Activated T-cell treated with anti-CD3 and anti-CD28 coated beads for 48 hours (primary cell): ENCODE results near the gene TTLL10.

Experiments
- DNase-seq: peaks from one replicate; pipeline ENCODE4 v3.0.0-alpha.2; 2020; ENCODE audit warnings: low read depth

Gene TTLL10

DNA sequence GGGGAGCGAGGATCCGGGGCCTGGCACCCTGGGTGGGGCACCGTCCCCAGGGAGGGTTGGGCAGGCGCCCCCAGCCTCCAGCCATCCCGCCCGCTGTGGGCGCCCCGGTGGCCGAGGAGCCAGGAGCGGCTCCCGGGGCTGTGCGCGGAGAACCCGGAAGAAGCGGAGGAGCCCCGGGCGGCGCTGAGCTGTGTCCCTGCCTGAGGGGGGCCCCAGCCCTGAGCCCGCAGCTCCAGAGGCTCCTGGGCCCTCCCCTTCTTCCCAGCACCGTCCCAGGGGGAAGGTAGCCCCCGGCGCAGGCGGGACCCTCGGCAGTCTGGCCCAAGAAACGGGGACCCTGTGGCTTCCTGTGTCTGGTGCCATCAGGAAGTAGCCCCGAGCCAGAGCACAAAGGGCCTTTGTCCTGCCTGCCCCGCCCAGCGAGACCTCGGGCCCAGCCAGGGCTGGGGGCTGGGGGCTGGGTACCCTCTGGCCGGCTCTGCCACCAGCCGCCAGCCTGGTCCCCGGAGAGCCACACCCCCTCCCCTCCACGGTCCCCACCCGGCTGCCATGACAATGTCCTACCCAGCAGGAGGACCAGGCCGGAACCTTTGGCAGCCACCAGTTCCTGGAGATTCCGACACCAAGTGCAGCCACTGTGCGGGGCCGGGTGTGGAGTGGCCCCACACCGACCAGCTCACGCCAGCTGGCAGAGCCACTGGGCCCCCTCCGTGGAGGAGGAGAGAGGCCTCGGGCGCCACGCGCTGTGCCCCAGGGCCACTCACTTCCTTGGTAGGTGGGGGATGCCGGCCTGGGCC, 15.6 kb upstream of the TTLL10 start:
- no peak for DNase-seq

DNA sequence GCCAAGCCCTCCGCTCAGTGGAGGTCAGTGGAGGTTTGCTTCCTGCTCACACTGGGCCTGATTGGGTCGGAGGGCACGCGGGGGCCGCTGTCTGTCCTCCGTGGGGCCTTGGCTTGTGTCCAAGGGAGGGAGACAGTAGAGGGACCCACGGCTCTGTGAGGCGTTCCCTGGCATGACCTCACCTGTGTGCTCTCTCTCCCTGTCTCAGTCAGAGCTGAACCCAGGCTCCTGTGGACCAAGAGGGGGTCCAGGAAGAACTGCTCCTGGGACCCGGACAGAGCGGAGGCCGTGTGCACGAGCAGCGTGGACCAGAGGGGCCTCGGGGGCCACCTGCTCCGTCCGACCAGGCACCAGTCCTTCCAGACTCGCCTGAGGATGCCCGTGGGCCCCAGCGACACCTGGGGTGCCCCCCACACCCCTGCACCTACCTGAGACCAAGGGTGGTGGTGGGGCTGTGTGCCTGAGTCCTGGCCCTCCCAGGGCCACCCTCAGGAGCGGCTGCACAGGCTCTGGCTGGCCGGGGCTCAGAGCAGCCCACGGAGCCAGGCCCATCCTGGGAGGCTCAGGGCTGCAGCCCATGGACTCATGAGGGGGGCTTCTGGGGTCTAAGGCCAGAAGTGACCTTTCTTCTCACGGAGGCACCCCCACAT, 13.3 kb upstream of the TTLL10 start:
- no peak for DNase-seq

DNA sequence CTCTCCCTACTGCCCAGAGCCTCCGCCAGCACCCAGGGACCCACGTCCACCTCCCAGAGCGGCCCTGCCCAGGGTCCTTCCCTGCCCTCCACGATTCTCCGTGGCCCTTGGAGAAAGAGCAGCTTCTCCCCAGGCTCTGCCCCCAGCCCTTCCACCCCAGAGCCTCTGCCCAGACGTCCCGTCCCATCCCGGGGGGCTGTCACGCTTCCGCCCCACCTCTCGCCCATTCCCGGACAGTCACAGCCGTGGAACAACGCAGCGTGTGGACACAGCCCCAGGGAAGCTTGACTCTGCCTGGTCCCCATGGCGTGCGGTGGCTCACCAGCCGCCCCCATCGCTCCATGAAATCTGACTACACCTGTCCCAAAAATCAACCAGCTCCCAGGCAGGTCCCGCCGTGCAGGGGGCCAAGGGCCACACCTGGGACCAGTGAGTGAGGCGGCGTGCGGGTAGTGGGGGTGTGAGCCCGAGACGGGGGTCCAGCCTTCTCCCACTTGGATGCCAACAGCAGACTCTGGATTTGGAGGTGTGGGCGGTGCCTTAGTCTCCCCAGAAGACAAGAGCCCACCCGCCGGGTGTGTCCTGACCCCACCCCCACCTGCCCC, 12.5 kb upstream of the TTLL10 start:
- DNase-seq: no peak

DNA sequence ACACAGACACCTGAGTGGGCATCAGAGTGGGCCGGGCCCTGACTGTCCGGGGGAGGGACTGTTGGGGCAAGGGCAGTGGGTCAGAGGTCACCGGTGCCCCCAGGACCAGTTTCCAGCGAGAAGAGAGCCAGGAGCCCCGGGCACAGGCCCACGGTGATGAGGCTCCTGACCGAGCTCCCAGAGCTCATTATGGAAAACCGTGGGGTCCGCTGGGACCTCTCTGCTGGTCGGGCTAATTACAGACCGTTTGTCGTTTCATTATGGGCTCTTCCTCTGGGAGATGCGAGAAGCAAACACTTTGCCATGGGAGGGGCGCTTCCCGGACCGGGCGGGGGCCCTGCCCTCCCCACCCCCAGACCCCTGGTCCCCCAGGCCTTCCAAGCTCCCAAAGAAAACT, 12.0 kb upstream of the TTLL10 start:
- no peak for DNase-seq

GRCh38 chr1:1162597-1163537, 10.8 kb upstream of the TTLL10 start:
- DNase-seq: no peak

DNA sequence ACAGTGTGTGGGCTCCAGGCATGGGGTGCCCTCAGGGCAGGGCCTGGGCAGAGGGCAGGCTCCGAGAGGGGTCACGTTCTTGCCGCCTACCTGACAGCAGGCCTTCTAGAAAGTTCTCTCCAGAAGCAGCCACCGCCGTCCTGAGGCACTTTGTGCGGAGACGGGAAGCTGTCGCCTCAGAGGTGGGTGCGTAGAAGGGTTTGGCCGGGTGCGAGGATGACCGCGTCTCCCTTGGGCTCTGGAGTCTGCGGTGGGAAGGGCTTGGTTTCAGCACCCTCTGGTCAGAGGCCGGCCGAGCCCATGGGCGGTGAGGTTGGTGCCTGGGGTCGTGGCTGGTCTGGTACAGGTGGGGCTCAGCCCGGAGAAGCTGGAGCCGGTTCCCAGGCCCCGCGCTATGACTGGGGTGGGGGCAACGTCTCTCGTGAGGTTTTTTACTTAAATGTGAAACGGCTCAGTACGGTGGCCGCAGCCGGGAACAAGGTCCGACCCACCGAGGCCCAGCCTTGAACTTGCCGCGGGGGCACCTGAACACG, 10.1 kb upstream of the TTLL10 start:
- no peak for DNase-seq

DNA sequence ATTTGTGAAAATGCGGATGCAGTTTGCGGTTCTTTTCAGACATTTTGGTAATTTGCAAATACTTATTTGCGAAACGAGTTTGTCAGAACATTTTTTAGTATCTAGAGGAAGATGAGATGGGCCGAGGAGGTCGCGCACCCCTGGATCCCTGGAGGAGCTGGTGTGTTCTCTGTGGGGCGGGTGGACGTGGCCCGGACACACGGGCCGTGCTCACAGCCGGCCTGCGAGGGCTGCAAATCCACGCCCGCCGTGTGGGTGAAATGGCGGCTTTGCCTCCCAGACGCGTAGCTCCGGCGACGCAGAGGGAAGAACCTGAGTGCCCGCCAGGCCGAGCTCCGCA, 9.3 kb upstream of the TTLL10 start:
- no peak for DNase-seq

GRCh38 chr1:1164701-1165451, 8.8 kb upstream of the TTLL10 start:
- DNase-seq: no peak

DNA sequence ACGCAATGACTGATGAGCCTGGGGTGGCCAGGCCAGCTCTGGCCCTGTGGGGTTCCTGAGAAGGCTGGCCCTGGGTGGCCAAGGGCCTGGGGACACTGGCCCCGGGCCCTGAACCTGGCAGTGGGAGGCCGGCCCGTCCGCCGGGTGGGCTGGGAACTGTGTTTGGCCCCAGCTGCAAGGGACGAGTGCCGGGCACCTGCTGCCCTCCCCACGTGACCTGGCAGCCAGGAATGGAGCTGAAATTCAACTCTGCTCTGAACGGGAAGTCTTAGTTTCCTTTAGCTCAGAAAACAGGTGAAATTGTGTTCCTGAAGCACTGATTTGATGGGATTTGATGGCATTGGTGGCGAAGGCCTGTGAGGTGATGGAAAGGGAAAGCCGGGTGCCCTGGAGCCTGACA, 8.2 kb upstream of the TTLL10 start:
- no peak for DNase-seq

GRCh38 chr1:1165900-1166421, 7.7 kb upstream of the TTLL10 start:
- DNase-seq: no peak

DNA sequence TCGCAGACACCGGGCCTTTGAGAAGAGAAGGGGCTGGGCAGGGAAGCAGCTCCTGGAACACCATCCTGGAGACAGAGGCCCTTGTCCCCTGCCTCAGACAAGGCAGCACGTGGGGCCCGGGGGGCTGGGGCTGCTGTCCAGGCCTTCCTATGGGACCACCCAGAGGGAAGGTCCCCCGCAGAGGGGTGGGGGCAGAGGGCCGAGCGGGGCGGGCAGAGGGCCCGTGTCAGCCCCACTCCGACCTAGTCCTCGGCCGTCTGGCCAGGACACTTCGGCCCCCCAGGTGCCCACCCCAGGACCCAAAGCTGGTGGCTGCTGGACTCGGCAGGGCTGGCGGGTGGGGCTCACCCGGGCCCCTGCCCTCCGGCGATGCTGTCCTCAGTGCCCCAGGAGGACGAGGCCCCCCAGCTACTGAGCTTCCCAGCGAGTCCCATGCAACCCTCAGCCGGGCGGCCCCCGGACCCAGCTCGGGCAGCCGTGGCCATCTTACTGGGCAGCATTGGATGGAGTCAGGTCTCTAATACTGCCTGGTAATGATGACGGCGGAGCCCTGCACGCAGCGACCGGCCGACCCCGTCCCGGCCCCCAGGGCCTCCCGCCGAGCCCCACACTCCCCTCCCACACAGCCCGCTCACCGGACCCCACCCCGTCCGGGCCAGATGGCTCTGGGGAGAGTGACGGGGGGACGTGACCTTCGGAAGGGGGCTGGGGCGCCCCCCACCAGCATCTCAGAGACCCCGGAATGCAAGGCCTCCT, 6.9 kb upstream of the TTLL10 start:
- DNase-seq: no peak

DNA sequence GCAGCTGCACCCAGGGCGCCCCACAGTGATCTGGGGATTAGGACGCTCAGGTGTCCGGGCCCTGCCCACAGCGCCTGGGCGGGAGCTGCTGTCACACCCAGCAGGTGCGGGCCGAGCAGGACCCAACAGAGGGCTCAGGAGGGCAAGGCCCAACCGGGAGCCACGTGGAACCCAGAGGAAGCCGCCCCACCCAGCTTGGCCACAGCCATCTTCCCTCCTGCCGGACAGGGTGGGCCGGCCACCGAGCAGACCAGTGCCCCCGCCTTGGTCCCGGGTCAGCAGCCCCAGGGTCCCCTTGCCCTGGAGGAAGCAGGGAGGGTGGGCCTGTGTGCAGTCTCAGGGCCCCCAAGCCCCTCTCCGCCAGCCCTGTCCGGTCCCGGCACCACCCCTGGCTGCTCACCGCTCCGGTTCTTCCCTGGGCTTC, 6.3 kb upstream of the TTLL10 start:
- no peak for DNase-seq

DNA sequence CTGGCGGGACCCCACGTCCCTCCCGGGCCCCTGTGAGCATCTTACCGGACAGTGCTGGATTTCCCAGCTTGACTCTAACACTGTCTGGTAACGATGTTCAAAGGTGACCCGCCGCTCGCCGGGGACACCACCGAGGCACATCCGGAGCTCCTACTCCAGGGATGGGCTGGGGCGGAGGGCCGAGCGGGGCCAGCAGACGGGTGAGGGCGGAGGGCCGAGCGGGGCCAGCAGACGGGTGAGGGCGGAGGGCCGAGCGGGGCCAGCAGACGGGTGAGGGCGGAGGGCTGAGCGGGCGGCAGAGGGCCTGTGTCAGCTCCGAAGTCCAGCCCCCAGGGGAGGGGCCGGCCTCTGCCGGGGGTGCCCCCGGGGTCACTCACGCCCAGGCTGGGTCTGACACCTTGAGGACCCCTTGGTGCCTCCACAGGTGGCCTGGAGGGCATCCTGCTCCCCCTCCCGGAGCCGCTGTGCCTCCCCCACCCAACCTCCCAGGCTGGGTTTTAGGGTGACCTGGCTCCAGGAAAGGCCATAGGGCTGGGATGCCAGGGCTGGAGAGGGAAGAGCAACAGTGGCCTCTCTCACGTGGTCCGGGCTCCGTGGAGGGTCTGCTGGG, 5.7 kb upstream of the TTLL10 start:
- no peak for DNase-seq

DNA sequence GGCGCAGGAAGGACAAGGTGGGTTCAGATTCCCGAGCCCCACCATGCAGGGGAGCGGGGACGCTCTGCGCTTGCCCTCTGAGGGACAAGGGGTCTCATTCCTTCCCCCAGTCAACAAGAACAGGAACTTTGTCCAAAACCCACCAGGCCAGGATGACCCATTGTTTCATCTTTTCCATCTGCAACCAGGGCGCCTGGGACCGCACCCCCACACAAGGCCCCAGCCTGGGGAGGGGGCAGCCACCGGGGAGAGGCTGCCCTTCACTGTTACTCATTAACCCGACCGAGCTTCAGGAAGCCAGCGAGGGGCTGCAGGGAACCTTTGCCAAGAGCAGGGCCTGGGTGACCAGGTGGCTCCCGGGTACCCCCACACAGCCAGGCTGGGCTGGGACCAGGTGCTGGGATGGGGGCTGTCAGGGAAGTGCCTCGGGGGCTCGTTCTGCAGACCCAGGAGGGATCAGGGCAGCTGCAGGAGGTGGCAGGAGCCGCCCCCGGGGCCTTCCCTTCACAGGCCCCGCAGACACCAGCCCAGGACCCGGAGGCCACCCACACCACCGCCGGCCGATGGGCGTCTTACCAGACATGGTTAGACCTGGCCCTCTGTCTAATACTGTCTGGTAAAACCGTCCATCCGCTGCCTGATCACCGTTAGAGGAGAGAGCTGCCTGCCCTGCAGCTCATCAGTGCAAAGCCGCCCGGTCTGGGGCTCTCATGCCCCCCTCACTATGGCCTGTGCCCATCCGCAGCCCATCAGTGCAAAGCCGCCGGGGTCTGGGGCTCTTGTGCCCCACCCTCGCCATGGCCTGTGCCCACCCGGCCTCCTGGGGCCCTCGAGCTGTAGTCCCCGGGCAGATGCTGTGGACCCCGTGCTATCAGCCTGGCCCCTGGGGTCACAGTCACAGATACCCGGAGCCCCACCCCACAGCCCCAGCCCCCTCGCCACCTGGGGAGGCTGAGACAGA, 4.9 kb upstream of the TTLL10 start:
- no peak for DNase-seq

DNA sequence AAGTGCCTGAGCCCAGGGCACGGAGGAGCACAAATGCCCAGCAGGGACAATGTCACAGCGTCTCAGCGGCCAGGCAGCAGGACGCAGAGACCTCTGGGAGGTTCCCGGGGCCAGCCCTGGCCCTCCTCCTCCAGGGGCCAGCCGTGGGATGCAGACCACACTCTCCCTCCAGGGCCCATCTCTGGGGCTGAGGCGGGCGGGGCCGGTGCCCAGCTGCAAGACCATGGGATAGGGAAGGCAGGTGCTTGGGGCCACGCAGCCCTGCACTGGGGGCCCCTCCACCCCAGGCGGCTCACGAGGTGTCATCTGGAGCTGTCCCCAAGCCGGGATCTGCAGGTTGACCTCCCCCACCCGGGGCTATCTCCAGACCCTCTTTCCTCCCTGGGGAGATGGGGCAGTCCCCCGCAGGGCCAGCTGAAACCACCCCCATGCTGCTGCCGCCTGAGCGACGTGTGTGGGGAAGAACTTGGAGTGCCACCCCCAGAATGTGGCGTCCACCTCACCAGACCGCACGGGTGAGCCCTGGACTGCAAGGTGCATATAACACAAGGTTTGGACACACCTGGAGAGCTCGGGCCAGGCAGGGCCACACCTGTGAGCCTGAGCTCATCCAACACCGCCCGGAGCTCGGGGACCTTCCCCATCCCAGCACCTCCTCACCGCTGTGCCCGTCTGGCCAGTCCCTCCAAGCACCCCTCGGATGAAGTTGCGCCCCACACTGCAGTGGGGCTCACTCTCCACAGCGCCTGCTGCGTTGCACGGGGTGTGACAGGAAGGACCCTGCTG, 4.1 kb upstream of the TTLL10 start:
- no peak for DNase-seq

DNA sequence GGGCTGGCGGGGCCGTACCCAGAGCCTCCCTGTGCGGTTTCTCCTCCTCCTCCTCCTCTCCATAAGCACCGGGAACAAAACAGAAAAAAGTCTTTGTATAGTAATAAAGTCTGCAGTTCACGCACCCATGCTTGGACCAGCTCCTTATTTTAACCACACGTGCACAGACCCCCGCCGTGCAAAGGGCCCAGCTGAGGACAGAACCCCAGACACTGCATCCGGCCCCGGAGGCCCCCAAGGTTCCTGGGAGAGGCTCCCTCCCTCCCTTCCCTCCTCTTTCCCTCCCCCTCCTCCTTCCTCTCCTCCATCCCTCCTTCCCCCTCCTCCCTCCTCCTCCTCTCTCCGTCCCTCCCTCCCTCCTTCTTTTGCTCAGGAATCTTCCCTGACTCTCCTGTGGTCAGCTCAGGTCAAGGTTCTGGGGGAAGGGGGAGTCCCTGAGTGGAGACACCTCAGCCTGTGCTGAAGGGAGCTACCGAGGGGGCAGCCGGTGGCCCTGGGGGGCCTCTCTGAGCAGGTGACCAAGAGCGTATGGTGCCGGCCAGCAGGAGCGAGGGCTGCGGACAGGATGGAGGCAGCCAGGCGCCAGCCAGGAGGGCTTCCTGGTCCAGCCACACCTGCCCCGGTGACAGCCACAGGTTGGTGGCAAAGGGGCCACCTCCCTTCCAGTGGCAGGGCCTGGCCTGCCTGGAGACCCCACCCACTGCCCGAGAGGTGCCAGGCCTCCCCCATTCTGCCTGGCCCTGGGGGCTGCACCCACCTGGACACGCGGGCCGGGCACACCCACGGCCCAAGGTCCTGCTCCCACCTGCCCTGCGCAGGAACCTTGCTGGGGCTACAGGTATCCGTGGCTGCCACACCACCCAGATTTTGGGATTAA, 3.2 kb upstream of the TTLL10 start:
- no peak for DNase-seq

GRCh38 chr1:1171161-1171545, 2.5 kb upstream of the TTLL10 start:
- DNase-seq: no peak
